H54 (cell line): ENCODE data around the gene LRRC38.
"Not testable (repeated sequence)": the region's sequence is repeated elsewhere in the genome, so short reads cannot be mapped to it uniquely, and the experiment has no call there.

Experiments used
- DNase-seq: peaks from one replicate; pipeline ENCODE4 v3.0.0; 2011; ENCODE audit warnings: low spot score, mixed read lengths; ENCODE audit not compliant: insufficient read length
- FAIRE-seq: peaks from 3 replicates; lab custom pipeline; 2011; peaks lifted over from hg19 to GRCh38; lab: Jason Lieb, UNC
- POLR2A ChIP-seq: IDR thresholded peaks from 2 replicates; pipeline ENCODE4 v1.6.1; 2011; ENCODE audit warnings: low read depth, mild to moderate bottlenecking, low read length

Gene LRRC38, protein sequence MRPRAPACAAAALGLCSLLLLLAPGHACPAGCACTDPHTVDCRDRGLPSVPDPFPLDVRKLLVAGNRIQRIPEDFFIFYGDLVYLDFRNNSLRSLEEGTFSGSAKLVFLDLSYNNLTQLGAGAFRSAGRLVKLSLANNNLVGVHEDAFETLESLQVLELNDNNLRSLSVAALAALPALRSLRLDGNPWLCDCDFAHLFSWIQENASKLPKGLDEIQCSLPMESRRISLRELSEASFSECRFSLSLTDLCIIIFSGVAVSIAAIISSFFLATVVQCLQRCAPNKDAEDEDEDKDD

DNA sequence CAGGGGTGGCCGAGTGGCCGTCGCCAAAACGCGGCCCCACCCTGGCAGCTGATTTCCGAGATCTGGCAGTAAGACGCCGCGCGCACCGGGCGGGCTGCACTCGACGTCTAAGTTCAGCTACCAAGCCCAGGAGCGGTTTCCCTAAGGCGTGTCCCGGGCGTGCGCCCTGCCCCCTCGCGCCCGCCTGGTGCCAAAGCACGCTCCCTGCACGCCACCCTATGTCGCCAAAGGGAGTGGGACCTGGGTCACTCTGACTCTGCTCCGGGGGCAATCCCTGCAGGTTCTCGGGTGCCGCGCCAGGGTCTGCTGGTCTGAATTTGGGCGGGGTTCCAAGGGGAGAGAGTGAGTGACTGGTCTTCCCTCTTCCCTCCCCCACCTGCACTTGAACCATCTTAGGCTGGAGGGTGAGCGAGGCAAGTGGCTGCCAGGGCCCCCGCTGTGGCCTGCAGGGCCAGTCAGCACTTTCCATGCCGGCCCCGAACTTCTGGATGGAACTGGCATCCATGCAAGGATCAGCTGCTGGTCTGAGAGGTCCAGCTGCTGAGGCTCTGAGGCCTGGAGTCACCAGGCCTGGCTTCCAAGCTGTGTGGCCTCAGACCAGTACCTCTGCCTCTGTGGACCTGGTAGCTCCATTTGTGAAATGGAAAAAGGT, at the start of gene LRRC38:
TSS of gene LRRC38 (minus strand) at position 109 of the 652 bp plus-strand sequence. CDS start 410 bp downstream, outside the sequence.
- TF ChIP-seq POLR2A, result no peak
- FAIRE-seq, result no peak
- no peak for DNase-seq

DNA sequence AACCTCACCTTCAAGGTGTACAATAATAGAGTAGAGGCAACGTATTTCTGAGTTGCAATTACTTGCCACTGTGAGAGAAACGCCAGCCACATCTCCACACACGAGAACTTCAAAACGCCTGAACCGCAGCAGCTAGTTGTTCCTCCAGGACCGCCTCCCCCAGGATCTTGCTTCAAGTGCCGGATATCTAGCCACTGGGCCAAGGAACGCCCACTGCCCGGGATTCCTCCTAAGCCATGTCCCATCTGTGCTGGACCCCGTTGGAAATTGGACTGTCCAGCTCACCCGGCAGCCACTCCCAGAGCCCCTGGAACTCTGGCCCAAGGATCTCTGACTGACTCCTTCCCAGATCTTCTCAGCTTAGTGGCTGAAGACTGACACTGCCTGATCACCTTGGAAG, 49.2 kb upstream of the LRRC38 start:
- DNase-seq, FAIRE-seq: not testable (repeated sequence)

DNA sequence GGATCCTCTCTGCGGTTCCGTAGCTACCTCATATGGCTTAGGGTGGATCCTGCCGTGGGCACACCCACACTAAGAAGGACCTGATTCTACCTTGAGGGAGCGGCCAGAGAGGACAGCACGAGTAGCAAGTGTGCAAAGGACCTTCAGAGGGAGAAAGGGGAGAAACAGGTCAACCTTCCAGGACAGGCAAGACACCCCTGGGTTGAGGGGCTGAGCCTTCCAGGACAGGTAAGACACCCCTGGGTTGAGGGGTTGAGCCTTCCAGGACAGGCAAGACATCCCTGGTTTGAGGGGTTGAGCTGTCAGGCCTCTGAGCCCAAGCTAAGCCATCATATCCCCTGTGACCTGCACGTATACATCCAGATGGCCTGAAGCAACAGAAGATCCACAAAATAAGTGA, 46.7 kb upstream of the LRRC38 start:
- FAIRE-seq (no peak), DNase-seq (no peak)
- TF ChIP-seq POLR2A, result no peak

DNA sequence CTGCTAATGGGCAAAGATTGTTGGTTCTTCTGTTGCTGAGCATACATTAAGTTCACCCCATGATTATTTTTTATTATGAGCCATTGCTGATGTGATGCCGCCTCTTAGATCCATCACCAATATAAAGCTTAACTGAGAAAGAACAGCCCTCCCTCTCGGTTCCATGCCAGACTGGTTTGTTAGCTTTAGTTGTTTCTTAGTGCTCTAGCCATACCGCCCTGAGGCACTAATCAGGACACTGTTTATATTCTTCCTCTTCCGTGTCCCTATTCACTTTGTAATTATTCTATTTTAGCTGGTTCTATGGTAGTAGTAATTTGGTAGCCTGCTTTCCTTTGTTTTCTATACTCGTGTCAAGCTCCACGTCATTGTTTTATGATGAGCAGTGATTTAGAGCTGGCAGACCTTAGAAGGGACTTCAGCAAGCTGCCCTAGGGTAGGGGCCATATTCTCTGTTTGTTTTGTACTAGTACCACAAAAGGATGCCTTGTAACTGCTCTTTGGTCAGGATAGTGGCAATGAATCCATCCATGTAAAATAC, 42.5 kb upstream of the LRRC38 start:
- FAIRE-seq, result no peak
- DNase-seq, result no peak
- no peak for TF ChIP-seq POLR2A

DNA sequence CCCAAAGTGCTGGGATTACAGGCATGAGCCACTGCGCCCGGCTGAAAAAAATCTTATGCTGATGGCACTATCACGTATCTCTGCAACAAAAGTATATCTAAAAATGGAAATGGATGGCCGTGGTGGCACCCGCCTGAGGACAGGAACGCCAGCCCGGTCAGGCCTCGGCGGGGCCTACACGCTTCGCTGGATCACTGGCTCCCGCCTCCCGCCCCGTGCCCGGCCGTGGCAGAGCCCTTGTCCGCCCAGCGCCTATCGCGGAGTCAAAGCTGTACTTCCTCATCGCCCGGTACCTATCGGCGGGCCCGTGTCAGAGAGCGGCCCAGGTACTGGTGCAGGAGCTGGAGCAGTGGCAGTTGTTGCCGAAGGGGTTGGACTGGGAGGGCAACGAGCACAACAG, 41.0 kb upstream of the LRRC38 start:
- no peak for TF ChIP-seq POLR2A
- no peak for DNase-seq
- no peak for FAIRE-seq

DNA sequence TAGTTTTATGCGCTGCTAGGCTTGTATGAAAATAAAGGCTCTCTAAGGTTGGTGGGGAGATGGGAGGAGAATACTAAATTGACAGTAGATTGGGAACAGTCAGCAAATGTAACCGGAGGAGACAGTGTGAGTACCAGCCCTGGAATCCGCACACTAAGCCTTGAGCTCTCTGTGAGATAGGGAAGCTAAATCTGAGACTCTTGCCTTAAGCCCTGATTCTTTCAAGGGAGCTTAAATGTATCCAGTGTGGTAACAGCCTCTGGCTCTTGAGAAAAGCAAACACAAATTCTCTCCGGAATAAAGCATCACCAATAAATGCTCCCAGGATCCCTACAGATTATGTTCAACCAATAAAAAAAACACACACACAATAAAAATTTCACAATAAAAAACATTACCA, 36.9 kb upstream of the LRRC38 start:
- no peak for TF ChIP-seq POLR2A
- DNase-seq (no peak), FAIRE-seq (no peak)

DNA sequence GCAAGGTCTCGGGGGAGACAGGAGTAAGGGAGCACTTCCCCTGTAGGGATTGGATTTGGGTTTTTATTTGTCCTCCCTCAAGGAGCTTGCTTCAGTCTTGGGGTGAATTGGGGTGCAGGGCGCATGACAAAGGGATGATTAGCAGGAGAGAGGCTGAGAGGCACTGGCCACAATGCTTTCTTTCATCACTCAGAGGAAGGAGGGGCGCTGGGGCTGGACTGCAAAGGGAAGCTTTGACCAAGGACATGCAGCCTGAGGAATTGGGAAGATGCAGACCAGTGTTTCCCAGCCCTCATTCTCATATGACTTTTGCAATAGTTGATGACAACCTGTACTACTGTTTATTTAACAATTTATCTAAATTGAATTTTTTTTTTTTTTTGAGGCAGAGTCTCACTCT, 35.7 kb upstream of the LRRC38 start:
- no peak for TF ChIP-seq POLR2A
- no peak for FAIRE-seq
- no peak for DNase-seq

DNA sequence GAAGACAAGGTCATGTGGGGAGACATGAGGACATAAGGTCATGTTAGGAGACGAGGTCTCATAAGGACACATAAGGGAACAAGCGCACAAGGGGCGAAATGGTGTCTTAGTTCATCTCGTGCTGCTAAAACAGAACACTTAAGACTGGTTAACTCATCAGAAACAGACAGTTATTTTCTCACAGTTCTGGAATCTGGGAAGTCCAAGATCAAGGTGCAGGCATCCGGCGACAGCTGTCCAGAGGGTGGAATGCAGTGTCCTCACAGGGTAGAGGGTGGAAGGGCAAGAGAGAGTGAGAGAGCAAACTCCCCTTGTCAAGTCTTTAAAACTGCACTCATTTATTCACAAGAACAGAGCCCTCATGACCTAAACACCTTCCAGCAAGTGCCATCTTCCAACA, 35.2 kb upstream of the LRRC38 start:
- TF ChIP-seq POLR2A, result no peak
- DNase-seq, result no peak
- no peak for FAIRE-seq

DNA sequence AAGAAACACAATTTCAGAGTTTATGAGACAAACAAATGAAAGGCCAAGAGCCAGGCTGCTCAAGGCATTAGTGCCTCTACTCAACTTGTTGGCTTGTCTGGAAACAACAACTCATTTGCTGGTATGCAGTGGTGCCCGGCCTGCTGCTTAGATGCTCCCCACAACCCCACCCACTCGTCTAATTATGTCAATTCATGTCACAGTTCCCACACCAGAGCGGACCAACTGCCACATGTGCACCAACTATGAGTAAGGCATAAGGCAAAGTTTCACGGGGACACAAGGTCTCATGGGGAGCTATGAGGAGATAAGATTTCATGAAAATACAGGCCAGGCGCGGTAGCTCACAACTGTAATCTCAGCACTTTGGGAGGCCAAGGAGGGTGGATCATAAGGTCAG, 34.5 kb upstream of the LRRC38 start:
- no peak for TF ChIP-seq POLR2A
- FAIRE-seq, result no peak
- DNase-seq, result no peak

DNA sequence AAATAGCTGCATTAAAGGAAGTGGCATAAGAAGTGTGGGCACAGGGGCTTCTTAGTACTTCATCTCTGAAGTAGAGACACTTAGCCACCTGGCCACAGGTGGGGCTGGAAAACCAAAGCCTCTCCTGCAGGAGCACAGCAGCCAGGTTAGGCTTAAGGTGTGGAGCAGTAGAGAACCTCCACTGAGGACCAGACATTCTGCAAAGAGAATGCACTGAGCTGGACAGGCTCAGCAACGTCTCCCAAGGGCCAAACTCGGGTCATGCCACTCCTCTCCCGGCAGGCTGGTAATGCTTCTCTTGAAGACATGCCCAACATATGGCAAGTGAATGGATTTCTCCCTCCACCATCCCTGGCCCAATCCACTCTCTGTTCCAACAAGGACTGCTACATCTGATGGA, 33.0 kb upstream of the LRRC38 start:
- no peak for FAIRE-seq

DNA sequence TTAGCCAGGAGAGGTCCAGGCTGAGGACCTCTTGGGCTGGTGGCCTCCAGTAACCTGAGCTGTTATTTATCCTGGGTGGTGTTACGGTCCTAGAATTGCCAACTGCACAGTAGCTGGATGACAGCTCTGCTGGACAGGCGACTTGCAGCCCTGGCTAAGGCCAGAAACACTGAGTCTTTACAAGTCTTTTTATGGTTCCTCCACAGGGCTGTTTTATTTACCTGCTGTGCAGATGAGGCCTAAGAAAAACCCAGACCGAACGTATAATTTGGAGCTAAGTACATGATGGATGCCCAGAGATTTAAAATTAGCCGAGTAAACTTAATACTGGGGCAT, 30.4 kb upstream of the LRRC38 start:
- no peak for TF ChIP-seq POLR2A
- DNase-seq (no peak), FAIRE-seq (no peak)

More for the DNA sequence above, 33.0 kb upstream of the LRRC38 start:
- no peak for TF ChIP-seq POLR2A
- no peak for DNase-seq

DNA sequence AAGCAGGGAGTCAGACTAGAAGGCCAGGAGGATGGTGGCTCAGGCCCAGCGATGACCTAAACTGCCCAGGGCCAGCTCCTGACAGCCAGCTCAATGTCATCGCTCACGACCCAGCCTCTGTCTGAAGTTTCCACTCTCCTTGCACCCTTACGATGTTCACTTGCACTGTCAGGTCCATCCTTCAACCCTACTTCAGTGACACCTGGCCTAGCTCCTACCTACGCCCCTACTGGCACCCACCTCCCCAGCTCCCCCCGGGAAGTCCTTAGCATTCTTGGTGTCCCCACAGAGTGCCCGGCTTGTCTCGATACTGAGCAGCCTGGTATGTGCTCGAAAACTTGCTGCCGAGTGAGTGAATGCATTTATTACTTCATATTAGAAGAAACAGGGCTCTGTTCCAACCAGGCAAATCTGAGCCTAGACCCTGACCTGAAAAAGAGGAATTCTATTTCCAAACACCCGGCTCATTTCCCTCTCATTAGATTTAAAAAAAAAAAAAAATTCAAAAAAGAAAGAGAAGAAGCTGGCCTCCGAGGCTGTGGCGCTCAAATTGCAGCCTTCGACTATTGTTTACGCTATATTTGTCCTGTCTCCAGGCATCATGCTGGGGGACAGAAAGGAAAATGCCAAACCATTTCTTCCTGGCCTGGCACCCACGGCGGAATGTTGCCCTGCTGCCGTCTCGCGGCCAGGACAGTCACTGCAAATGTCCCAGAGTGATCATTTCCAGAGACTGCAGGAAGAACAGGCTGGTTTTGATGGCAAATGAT, 29.8 kb upstream of the LRRC38 start:
- DNase-seq (no peak), FAIRE-seq (no peak)
- no peak for TF ChIP-seq POLR2A

DNA sequence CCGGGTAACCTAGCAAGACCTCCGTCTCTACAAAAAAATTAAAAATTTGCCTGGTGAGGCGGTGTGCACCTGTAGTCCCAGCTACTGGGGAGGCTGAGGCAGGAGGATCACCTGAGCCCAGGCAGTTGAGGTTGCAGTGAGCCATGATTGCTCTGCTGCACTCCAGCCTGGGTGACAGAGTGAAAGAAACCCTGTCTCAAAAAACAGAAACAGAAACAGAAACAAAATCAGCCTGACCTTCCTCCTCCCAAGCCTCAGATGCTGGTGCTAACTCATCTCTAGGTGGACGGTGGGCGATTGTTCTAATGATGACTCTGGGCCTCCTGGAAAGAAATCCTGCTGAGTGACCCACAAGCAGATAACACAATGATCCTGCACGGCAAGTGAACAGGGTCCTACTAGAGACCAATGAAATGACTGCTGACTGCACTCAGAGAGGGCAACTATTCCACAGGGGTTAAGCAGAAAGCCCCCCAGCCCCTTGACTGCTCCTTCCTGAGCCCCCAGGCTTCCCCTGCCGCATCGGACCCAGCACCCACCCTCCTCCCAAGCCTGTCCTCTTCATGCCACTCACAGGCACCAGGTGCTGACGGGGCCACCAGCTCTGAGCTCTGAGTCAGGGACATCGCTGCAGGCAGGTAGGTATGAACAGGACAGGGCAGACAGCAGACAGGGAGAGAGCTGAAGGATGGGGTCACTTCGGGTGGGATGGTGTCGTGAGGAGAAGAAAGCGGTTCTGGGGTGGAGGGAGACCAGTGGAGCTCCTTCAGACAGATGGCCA, 27.8 kb upstream of the LRRC38 start:
- DNase-seq, result no peak
- FAIRE-seq, result no peak
- no peak for TF ChIP-seq POLR2A

DNA sequence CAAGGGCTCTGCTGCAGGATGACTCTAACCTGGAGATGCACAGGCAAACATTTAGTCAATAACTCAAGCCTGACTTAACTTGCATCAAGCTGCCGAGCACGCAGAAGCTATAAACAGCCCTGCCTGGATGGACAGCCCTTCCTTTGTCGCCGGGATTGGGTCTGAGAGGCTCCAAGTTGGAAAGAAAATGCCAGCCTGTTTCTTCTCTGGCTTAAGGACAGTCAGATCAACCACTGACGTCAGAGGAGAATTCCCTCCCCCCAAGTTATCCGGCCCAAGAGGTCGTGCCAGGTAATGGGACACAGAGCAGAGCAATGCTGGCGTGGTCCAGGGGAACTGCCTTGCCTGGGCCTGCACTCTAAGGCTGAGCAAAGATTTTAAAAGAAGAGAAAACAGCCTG, 27.1 kb upstream of the LRRC38 start:
- no peak for TF ChIP-seq POLR2A
- DNase-seq (no peak), FAIRE-seq (no peak)
